K562 (cell line): ENCODE measurements around the gene FAM174B. TPM values are rescaled to one million over a fixed set of nuclear protein-coding genes. Genes with fewer than 3 reads are reported as not detected.

Experiments used
- CEBPB ChIP-seq: fragments of 450-650 bp; IDR thresholded peaks from 2 replicates; pipeline ENCODE4 v1.6.1; 2016; ENCODE audit warnings: missing genetic modification characterization, missing compliant biosample characterization
- FOXK2 ChIP-seq, 2 experiments: fragments of 450-650 bp; IDR thresholded peaks in 1 of 2; conservative IDR thresholded peaks in 1 of 2; 2 replicates each; pipeline ENCODE4 v1.6.1; 2016; ENCODE audit warnings: low read depth in 2 of 2, mild to moderate bottlenecking in 1 of 2
- HOXB6 ChIP-seq: fragments of 250-450 bp; sonication (Bioruptor Pico); IDR thresholded peaks from 2 replicates; pipeline ENCODE4 v1.5.1; 2022; ENCODE audit warnings: mild to moderate bottlenecking, borderline replicate concordance
- MCM3 ChIP-seq: fragments of 450-650 bp; IDR thresholded peaks from 2 replicates; pipeline ENCODE4 v1.6.1; 2016
- MLX ChIP-seq, 2 experiments: fragments of 450-650 bp in 1 of 2; sonication (generic) in 1 of 2; formaldehyde crosslinking; conservative IDR thresholded peaks; 2 replicates each; pipeline versions ENCODE4 v1.4.0 to v1.8.1; 2020 to 2022; ENCODE audit warnings: mild to moderate bottlenecking in 1 of 2, missing genetic modification reagents in 1 of 2
- NCOA2 ChIP-seq, 2 experiments: fragments of 450-650 bp; IDR thresholded peaks; 2 replicates each; pipeline ENCODE4 v1.6.1; 2018; ENCODE audit warnings: mild to moderate bottlenecking in 2 of 2, moderate library complexity in 1 of 2; ENCODE audit not compliant: partially characterized antibody in 2 of 2
- NCOA6 ChIP-seq: fragments of 450-650 bp; IDR thresholded peaks from 2 replicates; pipeline ENCODE4 v1.6.1; 2017; ENCODE audit warnings: mild to moderate bottlenecking
- OTX1 ChIP-seq: fragments of 450-650 bp; formaldehyde crosslinking; IDR thresholded peaks from 2 replicates; pipeline ENCODE4 v1.4.0; 2022; ENCODE audit warnings: mild to moderate bottlenecking
- PHF8 ChIP-seq: fragments of 200-600 bp; sonication (generic); IDR thresholded peaks from 2 replicates; pipeline ENCODE4 v1.6.1; 2012; ENCODE audit warnings: mixed run types, mild to moderate bottlenecking, inconsistent platforms, low read length, moderate library complexity, borderline replicate concordance
- RBM25 ChIP-seq: fragments of 200-400 bp; formaldehyde crosslinking; IDR thresholded peaks from 2 replicates; pipeline ENCODE4 v1.6.1; 2018; ENCODE audit warnings: low read length, low read depth, moderate library complexity; ENCODE audit not compliant: severe bottlenecking
- STAT6 ChIP-seq: sonication (generic); formaldehyde crosslinking; IDR thresholded peaks from 2 replicates; pipeline ENCODE4 v1.8.1; 2023; ENCODE audit warnings: mild to moderate bottlenecking, missing genetic modification reagents
- TAF7 ChIP-seq: fragments of 450-650 bp; IDR thresholded peaks from 2 replicates; pipeline ENCODE4 v1.6.1; 2016; ENCODE audit warnings: missing genetic modification characterization, missing compliant biosample characterization
- TRIM24 ChIP-seq, 2 experiments: fragments of 450-650 bp; IDR thresholded peaks; 2 replicates each; pipeline ENCODE4 v1.6.1; 2016
- ZBTB26 ChIP-seq: fragments of 450-650 bp; formaldehyde crosslinking; IDR thresholded peaks from 2 replicates; pipeline ENCODE4 v1.4.0; 2022; ENCODE audit warnings: missing genetic modification characterization
- ZC3H4 ChIP-seq: sonication (generic); formaldehyde crosslinking; IDR thresholded peaks from 2 replicates; pipeline ENCODE4 v1.9.0; 2021; ENCODE audit warnings: missing genetic modification reagents, borderline replicate concordance
- ZHX1 ChIP-seq: fragments of 150-350 bp; conservative IDR thresholded peaks from 2 replicates; pipeline ENCODE4 v1.6.1; 2014; ENCODE audit warnings: low read length
- ZNF146 ChIP-seq: IDR thresholded peaks from one replicate; pipeline ENCODE4 v1.6.1; 2018; ENCODE audit warnings: missing compliant biosample characterization; ENCODE audit not compliant: unreplicated experiment
- ZNF184 ChIP-seq: sonication (generic); formaldehyde crosslinking; IDR thresholded peaks from 2 replicates; pipeline ENCODE4 v1.5.0; 2020; ENCODE audit warnings: missing genetic modification reagents
- ZNF780A ChIP-seq: fragments of 250-450 bp; sonication (Bioruptor Pico); IDR thresholded peaks from 2 replicates; pipeline ENCODE4 v1.5.0; 2021; ENCODE audit warnings: mild to moderate bottlenecking
- polyA plus RNA-seq, 8 experiments: library from polyadenylated mRNA; depleted of rRNA in 4 of 8; stranded (reverse) in 5 of 8; unstranded in 3 of 8; fragments of >200 nt; fragmentation: Nextera tagmentation in 2 of 8; fragmentation: Illumina TruSeq in 1 of 8; extraction: Ambion mirVana in 2 of 8; extraction: Trizol in 1 of 8; gene quantifications; 2 replicates each; pipeline versions ENCODE4 v1.2.1 to v1.2.3, GENCODE V29; 2011 to 2014; ENCODE audit warnings: inconsistent platforms in 1 of 8, missing spikeins in 1 of 8
- total RNA-seq, 7 experiments: library from RNA; depleted of rRNA in 6 of 7; stranded (reverse); fragments of >200 nt in 6 of 7; fragmentation: Illumina TruSeq in 2 of 7; extraction: Trizol in 2 of 7; gene quantifications; 2 replicates each; pipeline versions ENCODE4 v1.2.1 to v1.2.3, GENCODE V29; 2011 to 2021; ENCODE audit warnings: low replicate concordance in 1 of 7

FAM174B gene
- total and polyA plus RNA-seq, 9 of the 15 experiments (the other 6 are each of a cell fraction or from before 2014, with no cell fraction given): 0.39 to 2.7 (median 1.9) TPM; not detected in 1

- no peak for TF ChIP-seq ZC3H4
- no peak for TF ChIP-seq ZBTB26
- no peak for TF ChIP-seq ZNF146 (CRISPR knock-in tag)
- no peak for TF ChIP-seq MCM3
- no peak for TF ChIP-seq NCOA6
- TF ChIP-seq MLX (CRISPR knock-in tag; conservative IDR thresholded peaks at IDR 0.05): no peak
- no peak for TF ChIP-seq HOXB6
- no peak for TF ChIP-seq ZNF184 (CRISPR knock-in tag)
- TF ChIP-seq NCOA2 (IDR thresholded peaks at IDR 0.05; ENCODE audit: partially characterized antibody in 2 of 2): no peak
- peak; percentile 97 to 98 for TF ChIP-seq TRIM24 (IDR thresholded peaks at IDR 0.05)
- no peak for TF ChIP-seq PHF8
- no peak for TF ChIP-seq ZHX1
- peak; percentile 79 to 85 for TF ChIP-seq FOXK2 (conservative IDR thresholded peaks at IDR 0.05 in 1 of 2, IDR thresholded peaks at IDR 0.05 in 1 of 2; ENCODE audit: low read depth in 2 of 2)
- TF ChIP-seq CEBPB (tag): no peak
- no peak for TF ChIP-seq ZNF780A (CRISPR knock-in tag)
- TF ChIP-seq OTX1 (CRISPR knock-in tag): no peak
- TF ChIP-seq RBM25: no peak
- no peak for TF ChIP-seq STAT6 (CRISPR knock-in tag)
- TF ChIP-seq TAF7: no peak
Measured at GRCh38 chr15:92617549-92618520, 37.7 kb downstream of the FAM174B start (continued).
